HG03045 (cell line): ENCODE measurements around the gene TM7SF3.
A peak's percentile ranks its signal among the peaks of the same experiment; 100 is the strongest.
"Not testable (repeated sequence)": the region's sequence is repeated elsewhere in the genome, so short reads cannot be mapped to it uniquely, and the experiment has no call there.

Experiments used
- ATAC-seq: cut with Tn5 transposase; IDR thresholded peaks from one replicate; pipeline ENCODE4 v1.9.1; 2021; ENCODE audit warnings: mild to moderate bottlenecking, moderate library complexity; ENCODE audit not compliant: unreplicated experiment

TM7SF3 gene

GRCh38 chr12:27014085-27014858 lies at the start of gene TM7SF3:
TM7SF3 (minus strand) TSS chr12:27014384; CDS start chr12:27014168, 216 bp downstream.
- peak; percentile 87 for ATAC-seq

DNA sequence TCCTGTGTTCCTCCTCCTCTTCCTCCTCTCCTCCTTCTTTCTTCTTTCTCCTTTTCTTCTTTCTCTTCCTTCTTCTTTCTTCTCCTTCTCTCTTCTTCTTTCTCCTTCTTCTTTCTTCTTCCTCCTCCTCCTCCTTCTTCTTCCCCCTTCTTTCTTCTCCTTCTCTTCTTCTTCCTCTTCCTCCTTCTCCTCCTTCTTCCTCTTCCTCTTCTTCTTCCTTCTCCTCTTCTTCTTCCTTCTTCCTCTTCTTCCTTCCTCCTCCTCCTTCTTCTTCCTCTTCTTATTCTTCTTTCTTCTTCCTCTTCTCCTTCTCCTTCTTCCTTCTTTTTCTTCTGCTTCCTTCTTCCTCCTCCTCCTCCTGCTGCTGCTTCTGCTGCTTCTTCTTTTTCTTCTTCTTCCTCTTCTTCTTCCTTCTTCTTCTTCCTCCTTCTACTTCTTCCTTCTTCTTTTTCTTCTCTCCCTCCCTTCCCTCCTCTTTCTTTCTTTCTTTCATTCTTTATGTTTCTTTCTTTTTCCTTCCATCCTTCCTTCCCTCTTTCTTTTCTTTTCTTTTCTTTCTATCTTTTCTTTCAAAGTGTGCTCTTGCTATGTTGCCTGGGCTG lies 49.2 kb upstream of the TM7SF3 start:
- ATAC-seq = no peak

- ATAC-seq = no peak
Observed at GRCh38 chr12:27061317-27061716, 47.1 kb upstream of the TM7SF3 start.

GRCh38 chr12:27060740-27061139 lies 46.6 kb upstream of the TM7SF3 start:
- ATAC-seq = no peak

- no peak for ATAC-seq
Observed at GRCh38 chr12:27057543-27057942, 43.4 kb upstream of the TM7SF3 start.

- no peak for ATAC-seq
Observed at GRCh38 chr12:27055966-27056365, 41.8 kb upstream of the TM7SF3 start.

DNA sequence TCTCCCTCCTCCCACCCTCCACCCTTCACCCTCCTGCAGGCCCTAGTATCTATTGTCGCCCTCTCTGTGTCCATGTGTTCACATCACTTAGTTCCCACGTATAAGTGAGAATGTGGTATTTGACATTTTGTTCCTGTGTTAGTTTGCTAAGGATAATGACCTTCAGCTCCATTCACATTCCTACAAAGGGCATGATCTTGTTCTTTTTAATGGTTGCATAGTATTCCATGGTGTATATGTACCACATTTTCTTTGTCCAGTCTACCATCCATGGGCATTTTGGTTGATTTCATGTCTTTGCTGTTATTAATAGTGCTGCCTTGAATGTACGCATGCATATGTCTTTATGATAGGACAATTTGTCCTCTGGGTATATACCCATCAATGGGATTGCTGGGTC lies 38.6 kb upstream of the TM7SF3 start:
- no peak for ATAC-seq

- ATAC-seq = no peak
Observed at GRCh38 chr12:27052176-27052575, 38.0 kb upstream of the TM7SF3 start.

GRCh38 chr12:27048822-27049752 lies 34.9 kb upstream of the TM7SF3 start:
- ATAC-seq = no peak

- ATAC-seq = not testable (repeated sequence)
Observed at GRCh38 chr12:27042018-27042417, 27.8 kb upstream of the TM7SF3 start.

DNA sequence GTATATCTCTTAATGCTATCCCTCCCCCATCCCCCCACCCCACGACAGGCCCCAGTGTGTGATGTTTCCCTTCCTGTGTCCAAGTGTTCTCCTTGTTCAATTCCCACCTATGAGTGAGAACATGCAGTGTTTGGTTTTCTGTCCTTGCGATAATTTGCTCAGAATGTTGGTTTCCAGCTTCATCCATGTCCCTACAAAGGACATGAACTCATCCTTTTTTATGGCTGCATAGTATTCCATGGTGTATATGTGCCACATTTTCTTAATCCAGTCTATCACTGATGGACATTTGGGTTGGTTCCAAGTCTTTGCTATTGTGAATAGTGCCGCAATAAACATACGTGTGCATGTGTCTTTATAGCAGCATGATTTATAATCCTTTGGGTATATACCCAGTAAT lies 26.5 kb upstream of the TM7SF3 start:
- ATAC-seq = not testable (repeated sequence)

DNA sequence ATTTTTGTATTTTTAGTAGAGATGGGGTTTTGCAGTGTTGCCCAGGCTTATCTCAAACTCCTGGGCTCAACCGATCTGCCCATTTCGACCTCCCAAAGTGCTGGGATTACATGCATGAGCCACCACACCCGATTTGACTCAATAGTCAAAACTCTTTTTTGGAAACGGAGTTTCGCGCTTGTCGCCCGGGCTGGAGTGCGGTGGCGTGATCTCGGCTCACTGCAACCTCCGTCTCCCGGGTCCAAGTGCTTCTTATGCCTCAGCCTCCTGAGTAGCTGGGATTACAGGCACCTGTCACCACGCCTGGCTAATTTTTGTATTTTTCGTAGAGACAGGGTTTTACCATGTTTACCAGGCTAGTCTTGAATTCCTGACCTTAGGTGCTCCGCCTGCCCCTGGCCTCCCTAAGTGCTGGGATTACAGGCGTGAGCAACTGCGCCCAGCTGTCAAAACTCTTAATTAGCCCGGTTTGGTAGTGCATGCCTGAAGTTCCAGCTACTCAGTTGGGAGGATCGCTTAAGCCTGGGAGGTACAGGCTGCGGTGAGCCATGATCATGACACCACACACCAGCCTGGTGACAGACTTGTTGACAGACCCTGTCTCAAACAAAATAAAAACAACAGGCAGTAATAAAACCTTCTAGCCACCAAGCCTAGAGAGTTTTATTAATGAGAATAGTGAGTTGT lies 20.6 kb upstream of the TM7SF3 start:
- no peak for ATAC-seq

- no peak for ATAC-seq
Observed at GRCh38 chr12:27032679-27033078, 18.5 kb upstream of the TM7SF3 start.

- no peak for ATAC-seq
Observed at GRCh38 chr12:27031531-27031930, 17.3 kb upstream of the TM7SF3 start.

GRCh38 chr12:27026257-27026656 lies 12.1 kb upstream of the TM7SF3 start:
- ATAC-seq = no peak

DNA sequence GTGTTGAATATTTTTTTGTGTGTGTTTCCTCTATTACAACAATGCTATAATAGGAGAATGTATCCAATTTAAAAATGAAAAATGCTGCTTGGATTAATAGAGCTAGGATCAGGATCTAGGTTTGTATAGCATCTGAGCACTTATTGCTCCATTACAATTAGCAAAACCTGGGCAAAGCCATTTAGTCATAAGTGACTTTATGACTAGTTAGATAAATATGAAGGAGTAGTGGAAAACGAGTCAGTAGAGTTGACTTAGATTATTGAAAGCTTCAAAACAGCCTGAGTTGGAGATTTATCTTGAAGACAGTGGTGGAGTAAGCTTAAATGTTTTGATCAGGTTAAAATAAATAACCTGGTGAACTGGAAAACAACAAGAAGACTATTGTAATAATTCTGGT lies 10.9 kb upstream of the TM7SF3 start:
- ATAC-seq = no peak

DNA sequence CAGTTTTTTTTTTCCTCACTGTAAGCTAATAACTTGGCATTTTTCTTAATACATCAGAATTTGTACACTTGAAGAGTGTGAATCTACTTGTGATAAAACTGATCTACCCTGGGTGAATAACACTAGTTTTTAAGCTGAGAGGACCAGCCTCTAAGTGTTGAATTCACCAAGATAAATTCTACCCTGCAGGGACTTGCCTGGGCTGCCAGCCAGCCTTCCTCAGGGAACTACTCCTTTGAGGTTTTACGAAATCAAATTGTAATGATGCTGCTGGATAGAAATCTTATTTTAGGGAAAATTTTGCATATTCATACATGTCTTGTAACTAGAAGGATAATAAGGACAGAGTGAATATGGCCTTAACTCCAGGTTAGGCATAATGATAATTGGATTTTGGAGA lies 10.1 kb upstream of the TM7SF3 start:
- ATAC-seq = no peak

DNA sequence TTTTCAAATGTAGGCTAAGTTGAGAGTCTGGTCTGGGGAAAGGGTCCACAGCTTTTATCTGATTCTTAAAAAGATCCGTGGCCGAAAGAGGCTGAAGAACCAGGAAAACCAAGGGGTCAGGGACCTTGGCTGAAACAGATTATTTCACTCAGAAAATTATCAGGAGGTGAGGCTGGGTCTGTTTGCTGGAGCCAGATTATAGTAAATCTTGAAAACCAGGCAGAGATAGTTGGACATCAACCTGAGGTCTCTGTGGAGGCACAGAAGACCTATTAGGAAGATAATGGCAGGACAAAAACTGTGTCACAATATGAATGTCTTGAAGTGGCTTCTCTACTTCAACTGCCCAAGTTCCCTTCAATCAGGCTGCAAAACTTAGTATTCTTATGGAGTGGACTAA lies 6.6 kb upstream of the TM7SF3 start:
- ATAC-seq = no peak

- no peak for ATAC-seq
Observed at GRCh38 chr12:27018037-27018436, 3.9 kb upstream of the TM7SF3 start.

- ATAC-seq = not testable (repeated sequence)
Observed at GRCh38 chr12:27017163-27017823, 3.1 kb upstream of the TM7SF3 start.
